Measurements from ENCODE around the gene NUDT1. TPM values are rescaled to one million over a fixed set of nuclear protein-coding genes. Genes with fewer than 3 reads are reported as not detected.

The NUDT1 gene
- total RNA-seq, 3 donors from 2014 or later: 6.8 to 20.3 (median 12.4) TPM

- Histone ChIP-seq H3K9me3 (no peaks in the 10 kb centered on the region), H3K4me1 (ENCODE audit: low read depth) (no peaks in the 10 kb centered on the region), H3K36me3 (ENCODE audit: low read depth) (no peaks in the 10 kb centered on the region), H3K4me3 (no peak overlapping the region)
- DNase-seq (no peak), ATAC-seq (no peak)
- intact Hi-C loops (cut with DNase I, micrococcal nuclease): no loop called here
- TF ChIP-seq, protein P1, sequence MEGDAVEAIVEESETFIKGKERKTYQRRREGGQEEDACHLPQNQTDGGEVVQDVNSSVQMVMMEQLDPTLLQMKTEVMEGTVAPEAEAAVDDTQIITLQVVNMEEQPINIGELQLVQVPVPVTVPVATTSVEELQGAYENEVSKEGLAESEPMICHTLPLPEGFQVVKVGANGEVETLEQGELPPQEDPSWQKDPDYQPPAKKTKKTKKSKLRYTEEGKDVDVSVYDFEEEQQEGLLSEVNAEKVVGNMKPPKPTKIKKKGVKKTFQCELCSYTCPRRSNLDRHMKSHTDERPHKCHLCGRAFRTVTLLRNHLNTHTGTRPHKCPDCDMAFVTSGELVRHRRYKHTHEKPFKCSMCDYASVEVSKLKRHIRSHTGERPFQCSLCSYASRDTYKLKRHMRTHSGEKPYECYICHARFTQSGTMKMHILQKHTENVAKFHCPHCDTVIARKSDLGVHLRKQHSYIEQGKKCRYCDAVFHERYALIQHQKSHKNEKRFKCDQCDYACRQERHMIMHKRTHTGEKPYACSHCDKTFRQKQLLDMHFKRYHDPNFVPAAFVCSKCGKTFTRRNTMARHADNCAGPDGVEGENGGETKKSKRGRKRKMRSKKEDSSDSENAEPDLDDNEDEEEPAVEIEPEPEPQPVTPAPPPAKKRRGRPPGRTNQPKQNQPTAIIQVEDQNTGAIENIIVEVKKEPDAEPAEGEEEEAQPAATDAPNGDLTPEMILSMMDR (IDR thresholded peaks at IDR 0.05): no peak
Observed at GRCh38 chr7:2217716-2218443, 24.1 kb upstream of the NUDT1 start.

GRCh38 chr7:2218444-2218785 is 23.6 kb upstream of the NUDT1 start:
- no peak for DNase-seq
- no peak for ATAC-seq
- intact Hi-C loops (cut with DNase I, micrococcal nuclease): no loop called here
- TF ChIP-seq, protein P1 (IDR thresholded peaks at IDR 0.05): no peak
- H3K4me1 ChIP-seq (ENCODE audit: low read depth): no peaks in the 10 kb centered on the region
- H3K36me3 ChIP-seq (ENCODE audit: low read depth): no peaks in the 10 kb centered on the region
- no peaks in the 10 kb centered on the region for H3K9me3 ChIP-seq
- H3K4me3 ChIP-seq: no peak overlapping the region

GRCh38 chr7:2219136-2219535 is 22.9 kb upstream of the NUDT1 start:
- DNase-seq: no peak
- intact Hi-C loops (cut with DNase I, micrococcal nuclease): no loop called here
- H3K4me3 ChIP-seq: no peak overlapping the region
- H3K4me1 ChIP-seq (ENCODE audit: low read depth): no peaks in the 10 kb centered on the region
- H3K9me3 ChIP-seq: no peaks in the 10 kb centered on the region
- no peaks in the 10 kb centered on the region for H3K36me3 ChIP-seq (ENCODE audit: low read depth)
- TF ChIP-seq, protein P1 (IDR thresholded peaks at IDR 0.05): no peak
- no peak for ATAC-seq

DNA sequence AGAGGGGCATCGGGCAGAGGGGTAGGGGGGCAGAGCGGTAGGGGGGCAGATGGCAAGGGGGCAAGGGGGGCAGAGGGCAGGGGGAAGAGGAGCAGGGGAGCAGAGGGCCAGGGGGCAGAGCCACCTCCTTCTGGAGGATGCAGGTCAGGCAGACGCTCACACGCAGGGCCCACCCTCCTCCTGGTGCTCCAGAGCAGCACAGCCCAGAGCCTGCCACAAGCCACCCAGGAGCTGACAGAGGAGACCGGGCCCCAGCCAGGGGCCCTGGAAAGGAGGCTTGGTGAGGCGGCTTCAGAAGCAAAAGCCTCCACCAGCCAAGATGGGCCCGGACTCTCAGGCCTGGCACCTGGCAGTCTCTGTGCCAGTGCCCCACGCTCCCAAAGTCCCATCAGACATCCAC is 22.4 kb upstream of the NUDT1 start:
- intact Hi-C loops (cut with DNase I, micrococcal nuclease): no loop called here
- ATAC-seq (no peak), DNase-seq (no peak)
- Histone ChIP-seq H3K36me3 (ENCODE audit: low read depth) (no peaks in the 10 kb centered on the region), H3K9me3 (no peaks in the 10 kb centered on the region), H3K4me3 (no peak overlapping the region), H3K4me1 (ENCODE audit: low read depth) (no peaks in the 10 kb centered on the region)
- TF ChIP-seq, protein P1 (IDR thresholded peaks at IDR 0.05): no peak

DNA sequence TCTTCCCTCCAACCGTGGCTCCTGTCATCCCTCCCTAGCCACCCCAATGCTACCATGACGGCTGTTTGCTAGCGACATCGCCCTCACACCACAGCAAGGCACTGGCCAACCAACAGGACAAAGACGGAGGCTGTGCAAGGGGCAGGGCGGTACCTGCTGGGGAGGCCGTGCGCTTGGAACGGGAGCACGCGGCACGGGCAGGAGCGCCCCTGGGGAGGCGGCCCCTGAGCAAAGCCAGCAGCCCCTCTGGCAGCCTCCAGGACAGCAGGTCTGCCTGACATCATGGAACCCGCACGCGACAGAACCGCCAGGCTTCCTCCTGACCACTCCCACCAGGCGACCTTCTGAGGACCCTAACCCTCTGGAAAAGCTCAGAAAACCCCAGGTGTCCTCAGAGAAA is 22.0 kb upstream of the NUDT1 start:
- no peaks in the 10 kb centered on the region for H3K4me1 ChIP-seq (ENCODE audit: low read depth)
- ATAC-seq (no peak), DNase-seq (no peak)
- intact Hi-C loops (cut with DNase I, micrococcal nuclease): no loop called here
- TF ChIP-seq, protein P1 (IDR thresholded peaks at IDR 0.05): no peak
- no peaks in the 10 kb centered on the region for H3K36me3 ChIP-seq (ENCODE audit: low read depth)
- no peak overlapping the region for H3K4me3 ChIP-seq
- no peaks in the 10 kb centered on the region for H3K9me3 ChIP-seq

- intact Hi-C loops (cut with DNase I, micrococcal nuclease): no loop called here
- no peaks in the 10 kb centered on the region for H3K9me3 ChIP-seq
- H3K4me1 ChIP-seq (ENCODE audit: low read depth): no peaks in the 10 kb centered on the region
- no peak overlapping the region for H3K4me3 ChIP-seq
- no peaks in the 10 kb centered on the region for H3K36me3 ChIP-seq (ENCODE audit: low read depth)
- TF ChIP-seq, protein P1 (IDR thresholded peaks at IDR 0.05): no peak
- no peak for DNase-seq
- no peak for ATAC-seq
Observed at GRCh38 chr7:2220506-2220905, 21.5 kb upstream of the NUDT1 start.
